HEK293T (cell line): ENCODE results near the gene LRMDA.

ENCODE experiments used
- ARNT ChIP-seq: fragments of 450-650 bp; IDR thresholded peaks from 2 replicates; pipeline ENCODE4 v1.6.1; 2017; ENCODE audit warnings: mild to moderate bottlenecking
- CTBP1 ChIP-seq: fragments of 450-650 bp; IDR thresholded peaks from 2 replicates; pipeline ENCODE4 v1.6.1; 2016; ENCODE audit warnings: borderline replicate concordance
- FOXK2 ChIP-seq: fragments of 450-650 bp; IDR thresholded peaks from 2 replicates; pipeline ENCODE4 v1.6.1; 2016; ENCODE audit warnings: mild to moderate bottlenecking
- HDGF ChIP-seq: fragments of 450-650 bp; IDR thresholded peaks from 2 replicates; pipeline ENCODE4 v1.6.1; 2017; ENCODE audit warnings: antibody characterized with exemption, borderline replicate concordance
- LEF1 ChIP-seq: fragments of 450-650 bp; IDR thresholded peaks from 2 replicates; pipeline ENCODE4 v1.6.1; 2017; ENCODE audit warnings: mild to moderate bottlenecking, borderline replicate concordance
- NFRKB ChIP-seq: fragments of 450-650 bp; IDR thresholded peaks from 2 replicates; pipeline ENCODE4 v1.6.1; 2016; ENCODE audit warnings: mild to moderate bottlenecking, moderate library complexity
- PKNOX1 ChIP-seq: fragments of 450-650 bp; IDR thresholded peaks from 2 replicates; pipeline ENCODE4 v1.6.1; 2016
- SP1 ChIP-seq: fragments of 450-650 bp; IDR thresholded peaks from 2 replicates; pipeline ENCODE4 v1.6.1; 2017
- TARDBP ChIP-seq: fragments of 450-650 bp; IDR thresholded peaks from 2 replicates; pipeline ENCODE4 v1.6.1; 2016

GRCh38 chr10:75532253-75532924, 101.0 kb downstream of the LRMDA start:
- TF ChIP-seq HDGF (no peak), LEF1 (no peak), SP1 (no peak), ARNT (no peak), PKNOX1 (no peak), CTBP1 (no peak), NFRKB (no peak), TARDBP (no peak), FOXK2 (no peak)
